A549 treated with CORT108297 at 1 μM for 4 hours (cell line): ENCODE measurements around the gene HNRNPA0. TPM values are rescaled to one million over a fixed set of nuclear protein-coding genes. Genes with fewer than 3 reads are reported as not detected.

Source experiments
- total RNA-seq: library from RNA; stranded (reverse); fragments of 200-300 nt; extraction: Qiagen RNA extraction; gene quantifications from 5 replicates; pipeline ENCODE4 v1.2.3, GENCODE V29; 2022

The HNRNPA0 gene
- total RNA-seq, result 44.0 to 53.6 TPM (median 52.3 TPM) in 5 replicates

GRCh38 chr5:137754188-137754960 lies at the start of gene HNRNPA0:
TSS of gene HNRNPA0 (minus strand) at chr5:137754363. CDS start at chr5:137754066, 297 bp downstream.

DNA sequence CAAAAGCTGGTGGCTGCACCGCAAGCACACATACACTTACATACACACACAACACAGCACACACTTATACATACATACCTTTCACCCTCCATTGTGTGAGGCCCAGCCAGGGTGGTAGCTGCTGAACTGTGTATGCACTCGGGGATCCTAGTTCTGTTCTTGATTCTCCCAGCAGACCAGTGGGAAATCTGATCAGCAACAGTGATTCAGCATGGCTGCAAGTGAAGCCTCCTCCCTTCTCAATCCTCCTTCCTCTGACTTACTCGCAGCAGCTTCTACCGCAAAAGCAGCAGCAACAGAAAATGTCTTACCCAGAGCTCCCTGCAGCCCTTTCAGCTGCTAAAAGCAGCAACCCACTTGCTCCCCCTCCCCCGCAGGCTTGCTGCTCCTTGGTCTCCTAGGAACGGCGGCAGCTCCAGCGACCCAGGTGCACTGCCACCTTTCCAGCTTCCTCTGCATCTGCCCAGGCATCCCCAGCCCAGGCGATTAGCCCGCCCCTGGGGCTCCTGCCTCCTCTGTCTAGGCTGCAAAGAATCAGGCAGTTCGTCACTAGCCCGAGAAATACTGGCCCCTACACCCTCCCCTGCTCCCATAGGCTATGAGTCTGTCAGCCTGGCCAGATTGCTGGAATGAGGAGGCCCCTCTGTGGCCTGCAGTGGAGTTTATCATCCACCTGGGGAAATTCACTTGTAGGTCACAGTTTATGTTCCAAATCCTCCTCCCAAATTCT lies 18.4 kb downstream of the HNRNPA0 start, which contains the start of gene KLHL3:
TSS of gene KLHL3 (minus strand) at position 535 of the 730 bp plus-strand sequence. CDS start at position 92, 443 bp downstream.

Other genes starting within 250 kb of the HNRNPA0 start
- gene KLHL3, start 18.3 kb downstream of the HNRNPA0 start, total RNA-seq, result 0.12 to 0.34 TPM (median 0.15 TPM) in 5 replicates
- not detected in 5 replicates for gene MYOT, start 113.5 kb upstream of the HNRNPA0 start, total RNA-seq
- gene PKD2L2, start 135.1 kb upstream of the HNRNPA0 start, total RNA-seq, result not detected in 5 replicates